ENCODE measurements around the gene ANKRD27.

DNA sequence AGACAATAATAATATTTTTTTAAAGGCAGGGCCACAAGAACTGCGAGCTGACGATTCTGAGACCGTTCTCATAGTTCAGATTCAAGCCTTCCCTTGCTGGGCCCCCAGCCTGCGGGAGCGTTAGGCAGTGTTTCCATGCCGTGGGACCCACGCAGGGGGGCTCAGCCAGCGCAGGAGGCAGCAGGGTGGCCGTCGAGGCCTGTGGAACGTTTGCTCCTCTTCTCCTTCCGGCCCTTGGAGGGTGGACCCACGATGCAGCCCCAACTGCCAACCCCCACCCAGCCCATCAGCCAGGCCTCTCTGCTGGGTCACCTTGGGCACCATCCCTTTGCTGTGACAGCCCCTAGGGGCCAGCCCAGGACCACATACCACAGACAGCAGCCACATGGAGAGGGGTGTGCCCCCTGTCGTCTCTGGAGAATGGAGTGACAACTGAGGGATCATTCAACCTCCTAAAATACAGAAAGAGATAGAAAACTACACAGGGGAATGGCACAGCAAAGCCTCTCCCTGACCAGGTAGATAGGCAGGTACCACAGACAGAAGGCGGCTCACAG, 47.2 kb downstream of the ANKRD27 start:
- TF ChIP-seq, protein P1, sequence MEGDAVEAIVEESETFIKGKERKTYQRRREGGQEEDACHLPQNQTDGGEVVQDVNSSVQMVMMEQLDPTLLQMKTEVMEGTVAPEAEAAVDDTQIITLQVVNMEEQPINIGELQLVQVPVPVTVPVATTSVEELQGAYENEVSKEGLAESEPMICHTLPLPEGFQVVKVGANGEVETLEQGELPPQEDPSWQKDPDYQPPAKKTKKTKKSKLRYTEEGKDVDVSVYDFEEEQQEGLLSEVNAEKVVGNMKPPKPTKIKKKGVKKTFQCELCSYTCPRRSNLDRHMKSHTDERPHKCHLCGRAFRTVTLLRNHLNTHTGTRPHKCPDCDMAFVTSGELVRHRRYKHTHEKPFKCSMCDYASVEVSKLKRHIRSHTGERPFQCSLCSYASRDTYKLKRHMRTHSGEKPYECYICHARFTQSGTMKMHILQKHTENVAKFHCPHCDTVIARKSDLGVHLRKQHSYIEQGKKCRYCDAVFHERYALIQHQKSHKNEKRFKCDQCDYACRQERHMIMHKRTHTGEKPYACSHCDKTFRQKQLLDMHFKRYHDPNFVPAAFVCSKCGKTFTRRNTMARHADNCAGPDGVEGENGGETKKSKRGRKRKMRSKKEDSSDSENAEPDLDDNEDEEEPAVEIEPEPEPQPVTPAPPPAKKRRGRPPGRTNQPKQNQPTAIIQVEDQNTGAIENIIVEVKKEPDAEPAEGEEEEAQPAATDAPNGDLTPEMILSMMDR (IDR thresholded peaks at IDR 0.05), result no peak
- no peak for TF ChIP-seq POLR2A (IDR thresholded peaks at IDR 0.05)
